HepG2 (cell line): ENCODE data around the gene NDOR1. TPM values are rescaled to one million over a fixed set of nuclear protein-coding genes. Genes with fewer than 3 reads are reported as not detected.
A peak's percentile ranks its signal among the peaks of the same experiment; 100 is the strongest.

ENCODE experiments used
- MEF2D ChIP-seq: sonication (generic); formaldehyde crosslinking; IDR thresholded peaks from 2 replicates; pipeline ENCODE4 v1.5.1; 2020; ENCODE audit warnings: mild to moderate bottlenecking, missing genetic modification reagents
- NAIF1 ChIP-seq: sonication (generic); formaldehyde crosslinking; IDR thresholded peaks from 2 replicates; pipeline ENCODE4 v1.5.0; 2020; ENCODE audit warnings: mild to moderate bottlenecking, missing genetic modification reagents, borderline replicate concordance
- NR0B2 ChIP-seq: sonication (generic); formaldehyde crosslinking; IDR thresholded peaks from 2 replicates; pipeline ENCODE4 v1.4.0; 2020; ENCODE audit warnings: mild to moderate bottlenecking, missing genetic modification reagents
- TCF7 ChIP-seq: sonication (generic); IDR thresholded peaks from 2 replicates; pipeline ENCODE4 v1.6.1; 2016; ENCODE audit warnings: antibody characterized with exemption, low read depth
- TMF1 ChIP-seq: sonication (generic); formaldehyde crosslinking; IDR thresholded peaks from 2 replicates; pipeline ENCODE4 v1.8.1; 2022; ENCODE audit warnings: low read depth, missing genetic modification reagents
- XRCC5 ChIP-seq: fragments of 200-400 bp; formaldehyde crosslinking; optimal IDR thresholded peaks from 2 replicates; pipeline ENCODE3; 2017; ENCODE audit warnings: mild to moderate bottlenecking, low read length
- ZBTB33 ChIP-seq: sonication (generic); formaldehyde crosslinking; IDR thresholded peaks from 2 replicates; pipeline ENCODE4 v1.4.0; 2020; ENCODE audit warnings: missing genetic modification reagents
- ZFP36L1 ChIP-seq: sonication (generic); formaldehyde crosslinking; IDR thresholded peaks from 2 replicates; pipeline ENCODE4 v1.8.0; 2022; ENCODE audit warnings: mild to moderate bottlenecking, missing genetic modification reagents, moderate library complexity
- ZNF432 ChIP-seq: sonication (generic); formaldehyde crosslinking; IDR thresholded peaks from 2 replicates; pipeline ENCODE4 v1.5.0; 2020; ENCODE audit warnings: missing genetic modification reagents, mild to moderate bottlenecking, borderline replicate concordance
- ZNF563 ChIP-seq: sonication (generic); formaldehyde crosslinking; IDR thresholded peaks from 2 replicates; pipeline ENCODE4 v1.8.0; 2022; ENCODE audit warnings: mild to moderate bottlenecking, moderate library complexity, missing genetic modification reagents
- ZNF607 ChIP-seq: sonication (generic); formaldehyde crosslinking; IDR thresholded peaks from 2 replicates; pipeline ENCODE4 v1.5.1; 2020; ENCODE audit warnings: missing genetic modification reagents, mild to moderate bottlenecking, borderline replicate concordance
- ZNF713 ChIP-seq: sonication (generic); formaldehyde crosslinking; IDR thresholded peaks from 2 replicates; pipeline ENCODE4 v1.4.0; 2020; ENCODE audit warnings: mild to moderate bottlenecking, missing genetic modification reagents
- ZNF724P ChIP-seq: sonication (generic); formaldehyde crosslinking; IDR thresholded peaks from 2 replicates; pipeline ENCODE4 v1.8.0; 2022; ENCODE audit warnings: missing genetic modification reagents, borderline replicate concordance
- ZNF784 ChIP-seq: sonication (generic); formaldehyde crosslinking; IDR thresholded peaks from 2 replicates; pipeline ENCODE4 v1.5.1; 2020; ENCODE audit warnings: missing genetic modification reagents, mild to moderate bottlenecking, borderline replicate concordance
- ZNF839 ChIP-seq: sonication (generic); formaldehyde crosslinking; IDR thresholded peaks from 2 replicates; pipeline ENCODE4 v1.4.0; 2020; ENCODE audit warnings: missing genetic modification reagents, mild to moderate bottlenecking, borderline replicate concordance
- ZNF850 ChIP-seq: sonication (generic); formaldehyde crosslinking; conservative IDR thresholded peaks from 2 replicates; pipeline ENCODE4 v1.9.0; 2021; ENCODE audit warnings: mild to moderate bottlenecking, missing genetic modification reagents
- polyA plus RNA-seq, 8 experiments: library from polyadenylated mRNA; depleted of rRNA in 3 of 8; stranded (reverse) in 7 of 8; unstranded in 1 of 8; fragments of >200 nt; fragmentation: Illumina TruSeq in 4 of 8; extraction: Trizol in 4 of 8; gene quantifications; 2 replicates each; pipeline versions ENCODE4 v1.2.1 to v1.2.3, GENCODE V29; 2011 to 2016; ENCODE audit warnings: low read depth in 4 of 8, missing spikeins in 1 of 8, mixed read lengths in 1 of 8; ENCODE audit not compliant: insufficient read depth in 1 of 8
- total RNA-seq, 5 experiments: library from RNA; depleted of rRNA; stranded (reverse); fragments of >200 nt; fragmentation: Illumina TruSeq; extraction: Trizol; gene quantifications; 2 replicates each; pipeline ENCODE4 v1.2.3, GENCODE V29; 2016; ENCODE audit warnings: low read depth in 1 of 5
- TF ChIP-seq, protein P1 (sequence below): IDR thresholded peaks from 2 replicates; pipeline ENCODE4 v1.4.0; 2020; ENCODE audit warnings: mild to moderate bottlenecking, missing genetic modification reagents
- TF ChIP-seq, protein P2 (sequence below): sonication (generic); formaldehyde crosslinking; IDR thresholded peaks from 2 replicates; pipeline ENCODE4 v1.4.0; 2020; ENCODE audit warnings: mild to moderate bottlenecking, missing genetic modification reagents

The NDOR1 gene
- total and polyA plus RNA-seq, 2 of the 13 experiments (the other 11 are each of a cell fraction or from before 2014, with no cell fraction given) = 3.6 to 8.7 TPM

DNA sequence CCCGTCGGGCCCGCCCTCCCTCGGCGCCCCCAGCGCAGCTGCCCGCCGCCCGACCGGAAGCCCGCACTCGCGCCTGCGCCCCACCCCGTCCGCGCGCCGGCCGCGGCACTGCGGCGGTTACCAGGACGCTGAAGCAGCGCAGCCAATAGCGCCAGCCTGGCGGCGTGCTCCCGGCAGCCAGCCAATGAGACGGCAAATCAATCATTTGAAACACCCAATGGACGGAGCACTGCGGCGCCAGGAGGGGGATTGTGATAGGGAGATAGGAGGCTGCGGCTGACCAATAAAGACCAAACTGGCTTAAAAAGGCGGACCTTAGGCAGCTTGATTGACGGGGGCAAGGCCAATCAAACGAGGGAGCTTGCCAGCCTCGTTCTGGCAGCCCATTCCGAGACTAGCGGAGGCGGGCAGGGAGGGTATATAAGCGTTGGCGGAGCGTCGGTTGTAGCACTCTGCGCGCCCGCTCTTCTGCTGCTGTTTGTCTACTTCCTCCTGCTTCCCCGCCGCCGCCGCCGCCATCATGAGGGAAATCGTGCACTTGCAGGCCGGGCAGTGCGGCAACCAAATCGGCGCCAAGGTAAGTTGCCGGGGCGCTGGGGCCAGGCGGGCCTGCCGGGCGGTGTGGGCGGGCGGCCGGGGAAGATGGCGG is 35.5 kb downstream of the NDOR1 start, which contains the start of gene TUBB4B (continued):
- TF ChIP-seq TCF7 = no peak
- TF ChIP-seq ZNF784 (CRISPR knock-in tag) = no peak; the same call in 1 of the 2 replicates
- no peak for TF ChIP-seq XRCC5
- peak; percentile 9; the same call in 1 of the 2 replicates for TF ChIP-seq ZNF563
- TF ChIP-seq ZNF850 (CRISPR knock-in tag) = no peak
- TF ChIP-seq NR0B2 (CRISPR knock-in tag) = no peak
- TF ChIP-seq ZNF607 = peak; percentile 93
- no peak for TF ChIP-seq NAIF1
- no peak for TF ChIP-seq ZFP36L1 (CRISPR knock-in tag)
- TF ChIP-seq ZNF432 = no peak
- TF ChIP-seq, protein P1, sequence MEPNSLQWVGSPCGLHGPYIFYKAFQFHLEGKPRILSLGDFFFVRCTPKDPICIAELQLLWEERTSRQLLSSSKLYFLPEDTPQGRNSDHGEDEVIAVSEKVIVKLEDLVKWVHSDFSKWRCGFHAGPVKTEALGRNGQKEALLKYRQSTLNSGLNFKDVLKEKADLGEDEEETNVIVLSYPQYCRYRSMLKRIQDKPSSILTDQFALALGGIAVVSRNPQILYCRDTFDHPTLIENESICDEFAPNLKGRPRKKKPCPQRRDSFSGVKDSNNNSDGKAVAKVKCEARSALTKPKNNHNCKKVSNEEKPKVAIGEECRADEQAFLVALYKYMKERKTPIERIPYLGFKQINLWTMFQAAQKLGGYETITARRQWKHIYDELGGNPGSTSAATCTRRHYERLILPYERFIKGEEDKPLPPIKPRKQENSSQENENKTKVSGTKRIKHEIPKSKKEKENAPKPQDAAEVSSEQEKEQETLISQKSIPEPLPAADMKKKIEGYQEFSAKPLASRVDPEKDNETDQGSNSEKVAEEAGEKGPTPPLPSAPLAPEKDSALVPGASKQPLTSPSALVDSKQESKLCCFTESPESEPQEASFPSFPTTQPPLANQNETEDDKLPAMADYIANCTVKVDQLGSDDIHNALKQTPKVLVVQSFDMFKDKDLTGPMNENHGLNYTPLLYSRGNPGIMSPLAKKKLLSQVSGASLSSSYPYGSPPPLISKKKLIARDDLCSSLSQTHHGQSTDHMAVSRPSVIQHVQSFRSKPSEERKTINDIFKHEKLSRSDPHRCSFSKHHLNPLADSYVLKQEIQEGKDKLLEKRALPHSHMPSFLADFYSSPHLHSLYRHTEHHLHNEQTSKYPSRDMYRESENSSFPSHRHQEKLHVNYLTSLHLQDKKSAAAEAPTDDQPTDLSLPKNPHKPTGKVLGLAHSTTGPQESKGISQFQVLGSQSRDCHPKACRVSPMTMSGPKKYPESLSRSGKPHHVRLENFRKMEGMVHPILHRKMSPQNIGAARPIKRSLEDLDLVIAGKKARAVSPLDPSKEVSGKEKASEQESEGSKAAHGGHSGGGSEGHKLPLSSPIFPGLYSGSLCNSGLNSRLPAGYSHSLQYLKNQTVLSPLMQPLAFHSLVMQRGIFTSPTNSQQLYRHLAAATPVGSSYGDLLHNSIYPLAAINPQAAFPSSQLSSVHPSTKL = no peak
- no peak for TF ChIP-seq ZNF839 (CRISPR knock-in tag)
- peak; percentile 54; the same call in 1 of the 2 replicates for TF ChIP-seq TMF1 (CRISPR knock-in tag)
- no peak for TF ChIP-seq ZNF724P (CRISPR knock-in tag)
- TF ChIP-seq, protein P2, sequence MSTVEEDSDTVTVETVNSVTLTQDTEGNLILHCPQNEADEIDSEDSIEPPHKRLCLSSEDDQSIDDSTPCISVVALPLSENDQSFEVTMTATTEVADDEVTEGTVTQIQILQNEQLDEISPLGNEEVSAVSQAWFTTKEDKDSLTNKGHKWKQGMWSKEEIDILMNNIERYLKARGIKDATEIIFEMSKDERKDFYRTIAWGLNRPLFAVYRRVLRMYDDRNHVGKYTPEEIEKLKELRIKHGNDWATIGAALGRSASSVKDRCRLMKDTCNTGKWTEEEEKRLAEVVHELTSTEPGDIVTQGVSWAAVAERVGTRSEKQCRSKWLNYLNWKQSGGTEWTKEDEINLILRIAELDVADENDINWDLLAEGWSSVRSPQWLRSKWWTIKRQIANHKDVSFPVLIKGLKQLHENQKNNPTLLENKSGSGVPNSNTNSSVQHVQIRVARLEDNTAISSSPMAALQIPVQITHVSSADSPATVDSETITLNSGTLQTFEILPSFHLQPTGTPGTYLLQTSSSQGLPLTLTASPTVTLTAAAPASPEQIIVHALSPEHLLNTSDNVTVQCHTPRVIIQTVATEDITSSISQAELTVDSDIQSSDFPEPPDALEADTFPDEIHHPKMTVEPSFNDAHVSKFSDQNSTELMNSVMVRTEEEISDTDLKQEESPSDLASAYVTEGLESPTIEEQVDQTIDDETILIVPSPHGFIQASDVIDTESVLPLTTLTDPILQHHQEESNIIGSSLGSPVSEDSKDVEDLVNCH (CRISPR knock-in tag) = no peak
- no peak for TF ChIP-seq MEF2D
- no peak for TF ChIP-seq ZNF713 (CRISPR knock-in tag)
- no peak for TF ChIP-seq ZBTB33 (CRISPR knock-in tag)
